ENCODE results near the gene HIF1A.

Gene HIF1A

DNA sequence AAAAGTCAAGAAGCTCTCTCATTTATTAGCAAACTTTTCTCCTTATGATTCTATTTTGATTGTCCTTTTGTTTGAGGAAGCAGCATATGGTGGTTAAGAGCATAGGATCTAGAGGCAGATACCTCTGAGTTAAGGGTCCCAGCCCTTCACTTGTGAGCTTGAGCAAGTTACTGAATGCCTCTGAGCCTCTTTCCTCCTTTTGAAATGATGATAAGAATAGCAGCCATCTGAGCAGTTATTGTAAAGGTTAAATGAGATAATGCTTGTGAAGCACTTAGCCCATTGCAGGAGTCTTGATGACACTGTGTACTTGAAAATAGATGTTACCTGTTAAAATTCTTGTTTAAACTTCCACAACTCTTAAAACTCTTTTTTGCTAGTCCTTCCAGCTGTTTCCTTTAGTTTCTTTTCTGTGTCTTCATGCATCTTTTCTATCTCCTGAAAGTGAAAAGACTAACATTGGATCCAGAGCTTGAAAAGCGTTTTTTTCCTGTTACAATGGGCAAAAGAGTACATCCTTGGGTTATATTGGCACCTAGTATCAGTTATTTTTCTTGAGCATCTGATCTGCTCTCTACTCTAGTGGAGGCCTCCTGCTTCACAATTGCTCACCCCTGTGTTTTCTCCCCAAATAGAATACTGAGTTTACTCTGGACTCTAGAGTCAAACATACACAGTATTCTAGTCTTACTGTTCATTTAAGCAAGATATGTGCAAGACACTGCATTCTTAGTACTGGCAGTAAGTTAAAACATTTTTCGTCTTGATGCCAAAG is 3.1 kb downstream of the HIF1A start:
- Histone ChIP-seq H3K9me3 (ENCODE audit: insufficient read depth, low read length) (no peaks in the 10 kb centered on the region), H3K4me1 (ENCODE audit: low read length) (peaks cover 40% of the 10 kb centered on the region), H3K9ac (ENCODE audit: low read length) (no peak overlapping the region), H3K4me2 (ENCODE audit: low read length) (peak overlapping the region; percentile 85), H3K27ac (ENCODE audit: low read length) (no peak overlapping the region), H3K79me2 (ENCODE audit: low read length) (peaks cover 81% of the 10 kb centered on the region), H4K20me1 (ENCODE audit: insufficient read depth, low read length) (peaks cover 69% of the 10 kb centered on the region), H3K27me3 (ENCODE audit: low read depth, low read length) (no peaks in the 10 kb centered on the region), H3K36me3 (replicated peaks; ENCODE audit: low read depth, low read length) (peaks cover 18% of the 10 kb centered on the region), H3K4me3 (ENCODE audit: low read length) (peak overlapping the region; percentile 94), H2AFZ (ENCODE audit: low read depth, low read length) (no peak overlapping the region)
- TF ChIP-seq EZH2phosphoT487 (IDR thresholded peaks at IDR 0.05; ENCODE audit: low read depth): no peak
- TF ChIP-seq, protein P1, sequence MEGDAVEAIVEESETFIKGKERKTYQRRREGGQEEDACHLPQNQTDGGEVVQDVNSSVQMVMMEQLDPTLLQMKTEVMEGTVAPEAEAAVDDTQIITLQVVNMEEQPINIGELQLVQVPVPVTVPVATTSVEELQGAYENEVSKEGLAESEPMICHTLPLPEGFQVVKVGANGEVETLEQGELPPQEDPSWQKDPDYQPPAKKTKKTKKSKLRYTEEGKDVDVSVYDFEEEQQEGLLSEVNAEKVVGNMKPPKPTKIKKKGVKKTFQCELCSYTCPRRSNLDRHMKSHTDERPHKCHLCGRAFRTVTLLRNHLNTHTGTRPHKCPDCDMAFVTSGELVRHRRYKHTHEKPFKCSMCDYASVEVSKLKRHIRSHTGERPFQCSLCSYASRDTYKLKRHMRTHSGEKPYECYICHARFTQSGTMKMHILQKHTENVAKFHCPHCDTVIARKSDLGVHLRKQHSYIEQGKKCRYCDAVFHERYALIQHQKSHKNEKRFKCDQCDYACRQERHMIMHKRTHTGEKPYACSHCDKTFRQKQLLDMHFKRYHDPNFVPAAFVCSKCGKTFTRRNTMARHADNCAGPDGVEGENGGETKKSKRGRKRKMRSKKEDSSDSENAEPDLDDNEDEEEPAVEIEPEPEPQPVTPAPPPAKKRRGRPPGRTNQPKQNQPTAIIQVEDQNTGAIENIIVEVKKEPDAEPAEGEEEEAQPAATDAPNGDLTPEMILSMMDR (IDR thresholded peaks at IDR 0.05; ENCODE audit: low read depth, low read length): no peak

DNA sequence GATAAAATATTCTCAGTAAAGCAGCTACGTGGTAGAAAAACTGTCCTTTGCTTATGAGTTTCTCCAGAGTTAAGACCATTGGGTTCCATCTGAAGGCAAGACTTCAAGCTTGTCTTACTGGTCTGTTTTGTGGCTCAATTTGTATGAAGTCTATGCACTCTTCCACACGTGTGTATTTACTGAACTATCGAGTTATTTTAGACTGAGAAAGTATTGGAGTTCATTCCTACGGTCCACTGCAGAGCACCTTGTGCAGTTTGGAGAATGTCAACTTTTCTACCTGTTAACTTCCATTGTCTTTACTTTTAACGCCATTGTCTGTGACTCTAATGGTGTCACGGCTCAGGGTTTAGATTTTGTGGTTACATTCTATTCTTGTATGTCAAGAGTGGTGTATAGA is 3.7 kb downstream of the HIF1A start:
- Histone ChIP-seq H3K9ac (ENCODE audit: low read length) (no peak overlapping the region), H4K20me1 (ENCODE audit: insufficient read depth, low read length) (peaks cover 76% of the 10 kb centered on the region), H3K79me2 (ENCODE audit: low read length) (peaks cover 87% of the 10 kb centered on the region), H3K4me2 (ENCODE audit: low read length) (peak overlapping the region; percentile 85; the same call in 1 of the 2 replicates), H3K4me1 (ENCODE audit: low read length) (peaks cover 45% of the 10 kb centered on the region), H3K4me3 (ENCODE audit: low read length) (no peak overlapping the region), H3K27ac (ENCODE audit: low read length) (no peak overlapping the region), H3K9me3 (ENCODE audit: insufficient read depth, low read length) (no peaks in the 10 kb centered on the region), H3K36me3 (replicated peaks; ENCODE audit: low read depth, low read length) (peaks cover 18% of the 10 kb centered on the region), H2AFZ (ENCODE audit: low read depth, low read length) (no peak overlapping the region), H3K27me3 (ENCODE audit: low read depth, low read length) (no peaks in the 10 kb centered on the region)
- TF ChIP-seq EZH2phosphoT487 (IDR thresholded peaks at IDR 0.05; ENCODE audit: low read depth): no peak
- TF ChIP-seq, protein P1 (IDR thresholded peaks at IDR 0.05; ENCODE audit: low read depth, low read length): no peak

DNA sequence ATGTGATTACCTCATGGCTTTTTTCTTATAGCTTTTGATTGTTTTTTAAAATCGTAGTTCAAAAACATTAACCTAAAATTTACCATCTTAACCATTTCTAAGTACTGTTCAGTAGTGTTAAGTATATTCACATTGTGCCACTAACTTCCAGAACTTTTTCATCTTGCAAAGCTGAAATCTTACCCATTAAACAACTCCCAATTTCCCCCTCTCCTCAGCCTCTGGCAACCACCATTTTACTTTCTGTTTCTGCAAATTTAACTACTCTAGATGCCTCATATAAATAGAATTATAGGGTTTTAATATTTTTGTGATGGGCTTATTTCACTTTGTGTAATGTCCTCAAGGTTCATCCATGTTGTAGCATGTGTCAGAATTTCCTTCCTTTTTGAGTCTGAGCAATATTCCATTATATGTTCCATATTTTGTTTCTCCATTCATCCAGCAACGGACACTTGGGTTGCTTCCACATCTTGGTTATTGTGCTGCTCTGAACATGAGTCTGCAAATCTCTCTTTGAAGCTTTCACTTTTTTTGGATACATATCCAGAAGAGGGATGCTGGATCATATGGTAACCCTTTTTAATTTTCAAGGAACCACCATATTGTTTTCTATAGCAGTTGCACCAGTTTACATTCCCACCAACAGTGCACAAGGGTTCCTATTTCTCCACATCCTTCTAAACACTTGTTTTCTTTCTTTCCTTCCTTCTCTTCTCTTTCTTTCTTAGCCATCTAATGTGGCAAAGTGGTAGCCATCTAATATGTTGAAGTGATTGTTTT is 5.0 kb downstream of the HIF1A start:
- H3K27ac ChIP-seq (ENCODE audit: low read length): no peak overlapping the region
- peaks cover 100% of the 10 kb centered on the region for H3K79me2 ChIP-seq (ENCODE audit: low read length)
- no peak overlapping the region for H3K9ac ChIP-seq (ENCODE audit: low read length)
- peaks cover 18% of the 10 kb centered on the region for H3K36me3 ChIP-seq (replicated peaks; ENCODE audit: low read depth, low read length)
- no peak overlapping the region for H3K4me2 ChIP-seq (ENCODE audit: low read length)
- H2AFZ ChIP-seq (ENCODE audit: low read depth, low read length): no peak overlapping the region
- H3K4me1 ChIP-seq (ENCODE audit: low read length): peaks cover 38% of the 10 kb centered on the region
- TF ChIP-seq, protein P1 (IDR thresholded peaks at IDR 0.05; ENCODE audit: low read depth, low read length): no peak
- no peak for TF ChIP-seq EZH2phosphoT487 (IDR thresholded peaks at IDR 0.05; ENCODE audit: low read depth)
- no peak overlapping the region for H3K4me3 ChIP-seq (ENCODE audit: low read length)
- H4K20me1 ChIP-seq (ENCODE audit: insufficient read depth, low read length): peaks cover 88% of the 10 kb centered on the region
- no peaks in the 10 kb centered on the region for H3K27me3 ChIP-seq (ENCODE audit: low read depth, low read length)
- no peaks in the 10 kb centered on the region for H3K9me3 ChIP-seq (ENCODE audit: insufficient read depth, low read length)

DNA sequence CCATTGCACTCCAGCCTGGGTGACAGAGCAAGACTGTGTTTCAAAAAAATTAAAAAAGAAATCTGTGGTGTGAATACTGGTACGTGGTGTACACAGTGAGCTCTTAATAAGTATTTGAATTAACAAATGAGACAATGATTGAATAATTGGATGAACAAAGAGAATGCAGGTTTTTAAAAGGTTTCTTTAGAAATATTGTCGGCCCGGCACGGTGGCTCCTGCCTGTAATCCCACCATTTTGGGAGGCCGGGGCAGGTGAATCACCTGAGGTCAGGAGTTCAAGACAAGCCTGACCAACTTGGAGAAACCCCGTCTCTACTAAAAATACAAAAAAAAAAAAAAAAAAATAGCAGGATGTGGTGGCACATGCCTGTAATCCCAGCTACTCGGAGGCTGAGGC is 6.6 kb downstream of the HIF1A start:
- peaks cover 27% of the 10 kb centered on the region for H3K36me3 ChIP-seq (replicated peaks; ENCODE audit: low read depth, low read length)

More for the DNA sequence above, 6.6 kb downstream of the HIF1A start:
- no peak overlapping the region for H3K27ac ChIP-seq (ENCODE audit: low read length)
- no peak overlapping the region for H3K9ac ChIP-seq (ENCODE audit: low read length)
- H3K4me3 ChIP-seq (ENCODE audit: low read length): no peak overlapping the region
- no peak overlapping the region for H2AFZ ChIP-seq (ENCODE audit: low read depth, low read length)
- H3K27me3 ChIP-seq (ENCODE audit: low read depth, low read length): no peaks in the 10 kb centered on the region
- H4K20me1 ChIP-seq (ENCODE audit: insufficient read depth, low read length): peaks cover 96% of the 10 kb centered on the region
- H3K9me3 ChIP-seq (ENCODE audit: insufficient read depth, low read length): no peaks in the 10 kb centered on the region
- TF ChIP-seq, protein P1 (IDR thresholded peaks at IDR 0.05; ENCODE audit: low read depth, low read length): no peak
- TF ChIP-seq EZH2phosphoT487 (IDR thresholded peaks at IDR 0.05; ENCODE audit: low read depth): no peak
- no peak overlapping the region for H3K4me2 ChIP-seq (ENCODE audit: low read length)
- H3K4me1 ChIP-seq (ENCODE audit: low read length): peaks cover 38% of the 10 kb centered on the region
- H3K79me2 ChIP-seq (ENCODE audit: low read length): peaks cover 100% of the 10 kb centered on the region

Measured in OCI-LY3 (cell line).